GM18907 (cell line): ENCODE measurements around the gene THAP10.

ENCODE experiments used
- ATAC-seq: cut with Tn5 transposase; IDR thresholded peaks from one replicate; pipeline ENCODE4 v1.9.1; 2021; ENCODE audit warnings: mild to moderate bottlenecking, moderate library complexity; ENCODE audit not compliant: unreplicated experiment

THAP10 gene

GRCh38 chr15:70854666-70854976 is 37.6 kb downstream of the THAP10 start:
- ATAC-seq: no peak

- no peak for ATAC-seq
These were observed 38.1 kb downstream of the THAP10 start, which contains the start of gene LARP6 for GRCh38 chr15:70853973-70854665. Gene LARP6, minus strand, starts transcription at chr15:70854157. Its CDS starts 69 bp downstream, at chr15:70854088.

GRCh38 chr15:70853318-70853972 is 38.8 kb downstream of the THAP10 start:
- no peak for ATAC-seq

- no peak for ATAC-seq
These were observed 39.5 kb downstream of the THAP10 start for GRCh38 chr15:70852501-70853317.

- ATAC-seq: no peak
These were observed 40.3 kb downstream of the THAP10 start for GRCh38 chr15:70851889-70852288.

- no peak for ATAC-seq
These were observed 46.5 kb downstream of the THAP10 start for GRCh38 chr15:70845602-70846360.

GRCh38 chr15:70837476-70837875 is 54.8 kb downstream of the THAP10 start:
- ATAC-seq: no peak

- no peak for ATAC-seq
These were observed 56.4 kb downstream of the THAP10 start for GRCh38 chr15:70835841-70836240.

- ATAC-seq: no peak
These were observed 56.8 kb downstream of the THAP10 start for GRCh38 chr15:70835415-70835814.

GRCh38 chr15:70834999-70835398 is 57.2 kb downstream of the THAP10 start:
- ATAC-seq: no peak

- no peak for ATAC-seq
These were observed 58.1 kb downstream of the THAP10 start for GRCh38 chr15:70833861-70834765.

GRCh38 chr15:70833422-70833821 is 58.8 kb downstream of the THAP10 start:
- no peak for ATAC-seq

GRCh38 chr15:70832176-70832575 is 60.1 kb downstream of the THAP10 start:
- ATAC-seq: no peak
